Activated CD8-positive, alpha-beta T cell treated with anti-CD3 and anti-CD28 coated beads for 36 hours (primary cell): Measurements from ENCODE around the gene COPE. TPM values are rescaled to one million over a fixed set of nuclear protein-coding genes. Genes with fewer than 3 reads are reported as not detected.

ENCODE experiments used
- ATAC-seq: fragments of 200-7000 bp; cut with Tn5 transposase; one replicate; pipeline ENCODE4 v1.10.0; 2021; ENCODE audit warnings: mild to moderate bottlenecking, moderate library complexity
- CTCF ChIA-PET: fragments of 350-600 bp; sonication (Branson Sonifier 250); formaldehyde crosslinking; loops from one replicate; lab custom pipeline; 2021; ENCODE audit warnings: antibody characterized with exemption; lab: Charles Lee
- POLR2A ChIA-PET: fragments of 350-600 bp; sonication (Branson Sonifier 250); formaldehyde crosslinking; loops from one replicate; lab custom pipeline; 2021; ENCODE audit warnings: antibody characterized with exemption; lab: Charles Lee
- DNase-seq: peaks from one replicate; pipeline ENCODE4 v3.0.0-alpha.2; 2020
- H3K27ac Mint-ChIP-seq: one replicate; pipeline ENCODE4 v1.8.0; 2021; ENCODE audit warnings: mild to moderate bottlenecking, mixed read lengths
- H3K27me3 Mint-ChIP-seq: one replicate; pipeline ENCODE4 v1.8.0; 2021; ENCODE audit warnings: mixed read lengths
- H3K36me3 Mint-ChIP-seq: one replicate; pipeline ENCODE4 v1.8.0; 2021; ENCODE audit warnings: low read depth, mixed read lengths
- H3K4me1 Mint-ChIP-seq: one replicate; pipeline ENCODE4 v1.8.0; 2021; ENCODE audit warnings: low read depth, mixed read lengths
- H3K4me3 Mint-ChIP-seq: one replicate; pipeline ENCODE4 v1.8.0; 2021; ENCODE audit warnings: mild to moderate bottlenecking, moderate library complexity, mixed read lengths
- H3K9me3 Mint-ChIP-seq: one replicate; pipeline ENCODE4 v1.8.0; 2021; ENCODE audit warnings: mixed read lengths
- intact Hi-C: fragments of 100-400 bp; cut with micrococcal nuclease; formaldehyde crosslinking; loops from one replicate; pipeline ENCODE4 v1.10.0; 2022
- total RNA-seq, 2 experiments: library from RNA; stranded (reverse); gene quantifications; one replicate each; pipeline ENCODE4 v1.2.3, GENCODE V29; 2021
- TF ChIP-seq, protein P1 (sequence below): fragments of 200-600 bp; IDR thresholded peaks from one replicate; pipeline ENCODE4 v1.8.0; 2022; ENCODE audit warnings: antibody characterized with exemption, mild to moderate bottlenecking

COPE gene
- total RNA-seq, 2 experiments from 2014 or later: 179 to 183 TPM

DNA sequence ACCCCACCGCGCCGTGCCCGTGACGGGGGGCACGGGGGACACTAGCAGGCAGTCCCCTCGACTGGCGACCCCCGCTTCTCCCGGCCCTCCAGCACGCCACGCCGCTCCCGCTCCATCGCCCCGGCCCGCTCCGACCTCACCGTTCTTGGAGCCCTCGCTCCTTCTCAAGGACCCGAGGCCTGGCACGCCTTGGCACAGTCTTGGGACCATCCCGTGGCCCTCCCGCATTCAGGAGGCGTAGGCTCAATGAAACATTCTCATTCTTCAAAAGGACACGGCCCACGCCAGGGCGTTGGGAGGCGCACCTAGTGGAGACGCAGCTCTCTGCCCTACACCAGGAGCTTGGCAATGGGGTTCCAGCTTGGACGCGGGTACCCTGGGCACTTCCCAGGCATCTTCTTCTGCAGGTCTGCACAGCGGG lies 22.8 kb downstream of the COPE start:
- Mint-ChIP-seq H3K9me3 (no peaks in the 10 kb centered on the region), H3K4me3 (peak overlapping the region; percentile 59), H3K4me1 (peaks cover 2% of the 10 kb centered on the region), H3K27ac (no peak overlapping the region), H3K27me3 (peaks cover 28% of the 10 kb centered on the region), H3K36me3 (peaks cover 9% of the 10 kb centered on the region)
- no peak for ATAC-seq
- TF ChIP-seq, protein P1, sequence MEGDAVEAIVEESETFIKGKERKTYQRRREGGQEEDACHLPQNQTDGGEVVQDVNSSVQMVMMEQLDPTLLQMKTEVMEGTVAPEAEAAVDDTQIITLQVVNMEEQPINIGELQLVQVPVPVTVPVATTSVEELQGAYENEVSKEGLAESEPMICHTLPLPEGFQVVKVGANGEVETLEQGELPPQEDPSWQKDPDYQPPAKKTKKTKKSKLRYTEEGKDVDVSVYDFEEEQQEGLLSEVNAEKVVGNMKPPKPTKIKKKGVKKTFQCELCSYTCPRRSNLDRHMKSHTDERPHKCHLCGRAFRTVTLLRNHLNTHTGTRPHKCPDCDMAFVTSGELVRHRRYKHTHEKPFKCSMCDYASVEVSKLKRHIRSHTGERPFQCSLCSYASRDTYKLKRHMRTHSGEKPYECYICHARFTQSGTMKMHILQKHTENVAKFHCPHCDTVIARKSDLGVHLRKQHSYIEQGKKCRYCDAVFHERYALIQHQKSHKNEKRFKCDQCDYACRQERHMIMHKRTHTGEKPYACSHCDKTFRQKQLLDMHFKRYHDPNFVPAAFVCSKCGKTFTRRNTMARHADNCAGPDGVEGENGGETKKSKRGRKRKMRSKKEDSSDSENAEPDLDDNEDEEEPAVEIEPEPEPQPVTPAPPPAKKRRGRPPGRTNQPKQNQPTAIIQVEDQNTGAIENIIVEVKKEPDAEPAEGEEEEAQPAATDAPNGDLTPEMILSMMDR: no peak
- intact Hi-C loops: no loop called here
- DNase-seq: no peak
- POLR2A ChIA-PET: interaction anchor here (1.2 to 2.1 kb wide), 2 partner anchors 15 to 22 kb away, joined by 3 to 11 read pairs; partner anchors contain the start of genes COPE and DDX49
- CTCF ChIA-PET: no interaction called here

DNA sequence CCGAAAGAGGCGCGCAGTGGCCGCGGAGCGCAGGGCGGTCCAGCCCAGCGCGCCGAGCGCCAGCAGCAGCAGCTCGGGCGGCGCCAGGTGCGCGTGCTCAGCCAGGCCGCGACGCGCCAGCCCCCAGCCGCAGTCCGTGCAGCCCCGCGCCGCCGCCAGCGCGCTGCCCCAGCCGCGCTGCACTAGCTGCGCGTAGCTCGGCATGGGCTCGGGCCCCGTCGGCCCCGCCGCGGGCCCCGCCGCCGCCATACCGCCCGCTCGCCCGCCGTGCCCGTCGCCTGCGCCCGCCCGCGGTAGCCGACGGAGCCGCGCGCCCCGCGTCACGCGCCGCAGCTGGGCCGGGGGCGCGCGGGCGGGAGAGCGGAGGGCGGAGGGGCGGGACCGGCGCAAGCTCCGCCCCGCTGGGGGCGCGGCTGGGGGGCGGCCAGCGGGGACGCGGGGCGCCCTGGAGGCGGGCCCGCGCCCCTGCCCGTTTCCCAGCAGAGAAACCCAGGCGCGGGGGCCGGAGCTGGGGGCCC lies 23.3 kb downstream of the COPE start, which contains the start of gene CERS1:
CERS1 (minus strand) TSS at position 335 of the 518 bp plus-strand sequence; CDS start at position 249, 86 bp downstream.
- DNase-seq: no peak
- Mint-ChIP-seq H3K36me3 (peaks cover 5% of the 10 kb centered on the region), H3K4me3 (peak within 1 kb of the TSS; percentile 59), H3K4me1 (peaks cover 2% of the 10 kb centered on the region), H3K9me3 (no peaks in the 10 kb centered on the region), H3K27me3 (peaks cover 28% of the 10 kb centered on the region), H3K27ac (no peak within 1 kb of the TSS)
- TF ChIP-seq, protein P1: no peak
- POLR2A ChIA-PET: interaction anchor here (1.2 to 2.1 kb wide), 2 partner anchors 15 to 23 kb away, joined by 3 to 11 read pairs; partner anchors contain the start of genes COPE and DDX49
- CTCF ChIA-PET: no interaction called here
- intact Hi-C loops: no loop called here
- peak; percentile 32 for ATAC-seq

DNA sequence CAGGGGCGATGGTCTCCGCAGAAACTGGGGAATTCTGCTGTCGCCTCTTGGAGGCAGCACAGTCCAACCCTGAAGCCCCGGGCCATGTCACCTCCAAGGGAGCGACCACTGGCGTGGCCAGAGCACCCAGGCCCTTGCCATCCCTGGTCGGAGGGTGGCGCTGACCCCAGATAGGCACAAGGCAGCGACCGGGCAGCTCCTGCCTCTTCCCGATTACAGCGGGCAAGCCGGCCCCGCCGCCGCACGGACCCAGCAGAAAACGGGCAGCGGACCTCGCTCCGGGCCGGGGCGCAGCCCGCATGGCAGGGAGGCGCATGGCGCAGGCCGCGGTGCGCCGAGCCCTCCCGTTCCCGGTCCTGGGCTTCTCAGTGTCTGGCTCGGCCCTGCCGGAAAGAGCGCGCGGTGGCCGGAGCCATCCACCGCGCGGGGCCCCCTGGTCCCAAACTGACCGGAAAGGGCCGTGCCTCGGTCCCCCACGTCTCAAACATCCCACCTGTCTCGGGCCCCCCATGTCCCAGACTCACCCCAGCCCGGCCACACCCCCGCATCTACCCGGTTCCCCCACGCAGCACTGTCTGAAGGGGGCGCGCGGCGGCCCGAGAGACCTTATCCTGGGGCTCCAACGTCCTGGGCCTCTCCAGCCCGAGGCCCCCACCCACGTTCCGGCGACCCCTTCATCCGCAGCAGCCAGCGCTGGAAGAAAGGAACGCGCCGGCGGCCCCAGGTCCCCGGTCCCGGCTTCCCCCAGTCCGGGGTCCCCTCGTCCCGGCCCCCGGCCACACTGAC lies 24.0 kb downstream of the COPE start:
- Mint-ChIP-seq H3K27ac (no peak overlapping the region), H3K36me3 (peaks cover 2% of the 10 kb centered on the region), H3K4me3 (peak overlapping the region; percentile 45), H3K9me3 (no peaks in the 10 kb centered on the region), H3K27me3 (peaks cover 28% of the 10 kb centered on the region), H3K4me1 (peaks cover 2% of the 10 kb centered on the region)
- intact Hi-C loops: no loop called here
- POLR2A ChIA-PET: interaction anchor here (1.2 to 2.1 kb wide), 2 partner anchors 16 to 23 kb away, joined by 3 to 11 read pairs; partner anchors contain the start of genes COPE and DDX49
- CTCF ChIA-PET: no interaction called here
- TF ChIP-seq, protein P1: no peak
- DNase-seq (peak; percentile 14), ATAC-seq (no peak)

DNA sequence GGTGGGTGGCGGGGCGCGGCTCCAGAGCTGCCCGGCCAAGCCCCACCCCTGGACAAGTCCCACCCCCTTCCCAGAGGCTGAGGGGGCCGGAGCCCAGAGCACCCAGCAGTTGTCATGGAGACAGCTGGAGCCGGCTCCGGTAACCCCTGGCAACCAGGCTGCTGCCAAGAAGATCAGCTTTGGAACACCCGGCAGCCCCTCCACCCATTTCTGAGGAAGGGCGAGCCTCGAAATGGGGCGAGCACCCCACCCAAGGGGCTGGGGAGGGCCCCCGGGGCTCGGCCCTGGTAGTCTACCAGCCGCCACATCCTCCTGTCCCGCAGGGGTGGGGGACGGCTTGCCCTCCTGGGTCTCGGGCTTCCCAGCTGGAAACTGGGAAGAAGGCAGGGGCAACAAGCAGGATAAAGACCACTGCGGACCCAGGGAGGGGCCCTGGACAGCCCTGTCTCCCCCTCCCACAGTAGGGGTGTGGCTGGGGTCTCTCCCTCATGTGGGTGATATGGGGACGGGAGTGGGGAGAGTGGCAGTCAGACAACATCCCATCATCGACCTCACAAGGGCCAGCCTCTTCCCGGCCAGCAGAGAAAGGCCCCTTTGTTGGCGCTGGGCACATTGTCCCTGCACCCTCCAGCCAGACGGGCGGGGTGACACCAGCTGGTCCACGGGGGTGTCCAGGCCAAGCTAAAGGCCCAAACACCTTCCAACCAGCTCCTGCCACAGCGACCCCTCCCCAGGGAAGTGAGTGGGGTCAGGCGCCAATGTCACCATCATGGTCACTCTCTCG lies 24.7 kb downstream of the COPE start:
- H3K27me3 Mint-ChIP-seq: peaks cover 28% of the 10 kb centered on the region
- CTCF ChIA-PET: no interaction called here
- POLR2A ChIA-PET: interaction anchor here (2.1 kb wide), 1 partner anchor 24 kb away, joined by 11 read pairs; the partner anchor contains the start of genes COPE and DDX49

More for the DNA sequence above, 24.7 kb downstream of the COPE start:
- ATAC-seq: no peak
- no peak overlapping the region for H3K4me3 Mint-ChIP-seq
- no peak overlapping the region for H3K27ac Mint-ChIP-seq
- intact Hi-C loops: no loop called here
- H3K9me3 Mint-ChIP-seq: no peaks in the 10 kb centered on the region
- TF ChIP-seq, protein P1: no peak
- no peaks in the 10 kb centered on the region for H3K36me3 Mint-ChIP-seq
- DNase-seq: no peak
- peaks cover 2% of the 10 kb centered on the region for H3K4me1 Mint-ChIP-seq
